Activated CD8-positive, alpha-beta memory T cell treated with anti-CD3 and anti-CD28 coated beads for 48 hours (primary cell): ENCODE measurements around the gene FBXL16.

Source experiments
- DNase-seq, 3 experiments: peaks; one replicate each; pipeline ENCODE4 v3.0.0-alpha.2; 2020; ENCODE audit warnings: low read depth in 2 of 3, low spot score in 2 of 3

Gene FBXL16

DNA sequence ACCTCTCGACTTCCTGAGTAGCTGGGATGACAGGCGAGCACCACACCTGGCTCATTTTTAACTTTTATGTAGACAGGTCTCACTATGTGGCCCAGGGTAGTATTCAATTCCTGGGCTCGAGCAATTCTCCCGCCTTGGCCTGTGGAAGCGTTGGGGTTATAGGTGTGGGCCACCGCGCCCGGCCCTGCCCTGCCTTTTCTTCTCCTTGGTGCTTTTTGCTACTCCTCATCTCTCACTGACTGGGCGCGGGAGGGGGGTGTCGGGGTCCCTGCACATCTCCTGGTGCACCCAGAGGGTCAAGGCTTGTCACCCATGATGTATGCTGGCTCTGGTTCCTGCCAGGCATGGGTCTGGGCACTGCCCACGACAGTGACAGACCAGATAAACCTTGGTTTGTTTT, 61.0 kb downstream of the FBXL16 start:
- no peak for DNase-seq

DNA sequence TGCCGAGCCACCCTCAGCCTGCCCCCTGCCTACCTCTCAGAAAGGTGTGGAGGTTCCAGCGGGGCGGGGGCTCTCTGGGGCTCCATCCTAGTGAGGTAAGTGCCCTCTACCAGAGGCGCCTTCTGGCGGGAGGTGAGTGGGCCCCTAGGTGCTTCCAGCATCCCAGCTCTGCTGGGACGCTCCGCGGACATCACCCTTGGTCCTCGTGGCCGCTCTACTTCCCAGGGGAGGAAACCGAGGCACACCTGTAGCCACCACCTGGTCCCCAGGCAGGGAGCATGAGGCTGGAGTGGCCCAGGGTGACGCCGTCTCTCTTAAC, 62.6 kb downstream of the FBXL16 start:
- no peak for DNase-seq
